T-helper 2 cell treated with Interferon-gamma antibody and Interleukin-4, amounts not matched to agents 100 ng/mL and 5 ng/mL, for 36 hours (primary cell): Measurements from ENCODE around the gene ABLIM1. TPM values are rescaled to one million over a fixed set of nuclear protein-coding genes. Genes with fewer than 3 reads are reported as not detected.
"Not testable (repeated sequence)": the region's sequence is repeated elsewhere in the genome, so short reads cannot be mapped to it uniquely, and the experiment has no call there.

Experiments used
- intact Hi-C: fragments of 100-400 bp; cut with micrococcal nuclease; formaldehyde crosslinking; loops from one replicate; pipeline ENCODE4 v1.15.1; 2023
- total RNA-seq: library from RNA; stranded (reverse); gene quantifications from 2 replicates; pipeline ENCODE4 v1.2.3, GENCODE V29; 2022

The ABLIM1 gene
- 125 and 127 TPM in 2 replicates for total RNA-seq

DNA sequence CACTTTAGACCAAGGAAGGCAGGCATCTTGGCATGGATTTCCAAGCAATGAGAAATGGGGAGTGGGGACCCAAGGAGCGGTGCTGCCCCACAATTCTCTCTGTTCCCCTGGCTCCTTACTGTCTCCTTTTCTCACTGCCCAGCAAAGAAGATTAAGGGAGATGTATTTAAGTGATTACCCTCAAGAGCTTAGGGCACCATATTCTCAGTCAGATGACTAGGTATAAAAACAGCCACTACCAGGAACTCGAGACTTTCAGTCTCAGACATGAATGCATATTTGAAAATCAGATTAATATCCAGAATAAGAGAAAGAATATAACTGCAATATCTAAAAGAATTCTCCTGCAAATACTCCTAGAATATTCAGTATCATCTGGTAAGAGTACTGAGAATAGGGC lies at the start of gene ABLIM1:
Gene ABLIM1 (minus strand): TSS at position 101 of the 400 bp plus-strand sequence. CDS start 75 bp downstream, at position 26.
- intact Hi-C loops = no loop called here

DNA sequence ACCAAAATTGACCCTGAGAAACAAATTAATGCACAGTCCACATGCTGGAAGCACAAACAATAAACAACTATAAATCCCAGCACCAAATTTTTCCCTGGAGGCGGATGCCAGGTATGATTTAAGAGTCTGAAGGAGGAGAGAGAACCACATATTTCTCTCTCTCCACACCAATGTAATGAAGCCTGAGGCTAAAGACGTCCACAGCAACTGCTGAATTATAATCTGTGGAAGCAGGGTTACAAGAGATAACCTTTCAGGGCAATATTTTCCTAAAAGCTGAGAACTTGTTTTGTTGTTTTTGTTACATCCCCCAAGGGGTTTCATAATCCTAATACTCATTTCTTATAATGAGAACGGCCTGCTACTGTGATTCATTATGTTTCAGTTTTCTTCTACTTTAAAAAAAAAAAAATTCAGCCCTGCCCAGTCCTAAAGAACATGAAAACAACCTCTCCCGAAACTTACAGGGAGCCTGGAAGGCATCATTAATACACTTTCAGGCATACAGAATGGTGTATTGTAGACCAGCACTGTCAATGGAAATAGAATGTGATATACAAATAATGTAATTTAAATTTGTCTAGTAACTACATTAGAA lies 48.5 kb upstream of the ABLIM1 start:
- intact Hi-C loops = no loop called here

DNA sequence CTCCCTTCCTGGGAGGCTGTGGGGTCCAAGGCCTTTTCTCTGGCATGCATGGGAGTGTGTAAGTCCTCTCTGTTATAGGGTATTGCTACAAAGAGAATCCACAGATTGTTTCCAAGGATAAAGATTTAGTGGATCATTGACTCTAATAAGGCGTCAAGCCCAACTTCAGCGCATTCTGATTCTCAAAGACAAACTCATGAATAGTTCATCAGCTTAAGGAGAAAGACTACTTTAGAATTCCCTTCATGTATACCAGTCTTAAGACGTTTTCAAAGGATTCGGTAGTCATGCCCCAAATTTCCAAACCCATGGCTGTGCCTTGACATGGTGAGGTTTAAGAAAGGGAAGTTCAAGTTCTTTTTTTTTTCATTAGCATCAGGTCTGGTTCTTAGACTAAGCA lies 46.6 kb upstream of the ABLIM1 start:
- intact Hi-C loops = no loop called here

DNA sequence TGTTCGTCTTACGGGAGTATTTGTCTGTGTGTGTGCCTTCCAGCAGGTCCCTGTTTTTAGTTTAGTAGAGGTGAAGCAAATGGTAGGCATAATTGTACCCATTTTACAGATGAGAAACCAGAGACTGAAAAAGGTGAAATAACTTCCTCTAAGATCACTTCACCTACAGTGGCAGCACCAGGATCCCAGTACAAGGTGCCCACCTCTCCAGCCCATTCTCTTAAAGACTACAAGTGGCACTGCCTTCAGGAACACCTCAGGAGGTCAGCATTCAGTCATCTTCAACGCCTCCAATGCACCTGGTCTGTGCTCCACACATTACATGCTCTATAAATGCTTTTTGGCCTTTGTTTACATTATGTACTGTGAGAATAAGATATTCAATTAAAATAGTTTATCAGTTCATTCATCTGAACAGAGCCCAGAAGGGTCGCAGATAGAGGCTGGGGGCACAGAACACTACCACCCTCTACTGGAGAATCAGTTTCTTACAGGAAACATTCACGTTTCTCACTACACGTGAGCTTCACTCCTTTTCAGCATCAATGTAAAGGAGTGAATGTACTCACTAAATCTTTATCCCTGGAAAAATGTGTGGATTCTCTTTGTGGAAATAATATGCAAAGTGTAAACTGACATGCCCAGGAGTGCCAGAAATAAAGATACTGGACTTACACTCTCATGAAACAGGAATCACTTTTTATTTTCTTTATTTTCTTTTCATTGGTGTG lies 45.5 kb upstream of the ABLIM1 start:
- intact Hi-C loops = loop anchor here (1.0 kb wide), 1 partner anchor 153 kb away; no protein-coding TSS in a partner anchor

DNA sequence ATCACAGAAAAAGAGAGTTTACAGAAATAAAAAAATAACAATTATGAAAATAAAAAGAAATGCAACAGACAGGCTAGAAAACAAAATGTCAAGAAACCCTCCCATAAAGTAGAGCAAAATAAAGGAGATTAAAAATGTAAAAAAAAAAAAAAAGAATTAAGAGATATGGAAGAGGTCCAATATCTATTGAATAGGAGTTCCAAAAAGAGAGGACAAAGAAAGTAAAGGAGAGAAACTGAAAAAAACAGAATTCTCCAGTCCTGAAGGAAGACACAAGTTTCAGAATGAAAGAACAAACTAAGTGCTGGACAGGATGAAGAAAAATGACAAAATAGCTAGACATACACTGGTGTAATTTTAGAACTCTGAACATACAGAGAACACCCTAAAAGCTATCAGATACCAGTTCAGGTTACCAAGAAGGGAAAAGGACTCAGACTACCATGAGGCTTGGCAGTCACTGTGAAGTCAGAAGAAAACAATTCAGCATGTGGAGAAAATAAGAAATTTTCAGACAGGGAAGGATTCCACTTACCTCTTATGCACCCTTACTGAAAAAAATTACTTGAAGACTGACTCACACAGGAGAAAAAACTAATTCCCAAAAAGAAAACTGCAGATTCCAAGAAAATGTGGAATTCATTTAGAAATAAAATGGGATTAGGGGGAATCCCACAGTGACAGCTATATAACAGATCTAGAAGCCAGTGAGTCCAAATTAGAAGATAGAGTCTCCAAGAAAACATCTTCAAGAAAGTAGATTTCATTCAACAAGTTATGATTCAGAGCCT lies 40.4 kb upstream of the ABLIM1 start:
- intact Hi-C loops = no loop called here

DNA sequence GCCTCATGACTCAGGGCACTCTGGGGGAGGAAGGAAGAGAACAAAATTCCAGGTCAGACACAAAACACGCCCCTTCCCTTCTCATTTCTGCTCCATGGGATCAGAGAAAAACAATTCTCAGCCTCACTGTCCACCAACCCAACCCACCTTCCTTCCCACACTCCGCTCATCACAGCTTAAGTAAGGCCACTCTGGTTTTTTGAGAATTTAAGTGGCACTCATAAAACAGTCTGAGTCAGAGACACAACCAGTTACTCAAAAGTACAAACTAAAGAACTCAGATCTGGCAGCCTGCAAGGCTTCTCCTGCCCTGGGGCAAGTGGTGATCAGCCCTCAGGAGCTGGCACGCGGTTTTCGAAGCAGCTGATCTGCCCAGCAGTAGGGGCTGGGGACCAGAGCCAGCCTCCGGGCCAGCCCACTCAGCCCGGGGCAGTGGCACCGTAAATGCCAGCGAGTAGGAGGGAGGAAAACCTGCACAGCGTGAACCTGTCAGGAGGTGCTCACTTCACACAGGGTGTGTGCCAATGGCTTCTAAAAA lies 39.1 kb upstream of the ABLIM1 start:
- intact Hi-C loops = no loop called here

DNA sequence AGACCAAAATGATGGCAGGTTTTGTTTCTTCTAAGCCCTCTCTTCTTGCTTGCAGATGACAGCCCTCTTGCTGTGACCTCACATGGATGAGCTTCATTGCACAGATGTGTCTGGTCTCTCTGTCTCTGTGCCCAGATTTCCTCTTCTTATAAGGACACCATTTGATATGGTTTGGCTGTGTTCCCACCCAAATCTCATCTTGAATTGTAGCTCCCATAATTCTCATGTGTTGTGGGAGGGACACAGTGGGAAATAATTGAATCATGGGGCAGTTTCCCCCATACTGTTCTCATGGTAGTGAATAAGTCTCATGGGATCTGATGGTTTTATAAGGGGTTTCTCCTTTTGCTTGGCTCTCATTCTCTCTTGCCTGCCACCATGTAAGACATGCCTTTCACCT lies 38.2 kb upstream of the ABLIM1 start:
- intact Hi-C loops = not testable (repeated sequence)

DNA sequence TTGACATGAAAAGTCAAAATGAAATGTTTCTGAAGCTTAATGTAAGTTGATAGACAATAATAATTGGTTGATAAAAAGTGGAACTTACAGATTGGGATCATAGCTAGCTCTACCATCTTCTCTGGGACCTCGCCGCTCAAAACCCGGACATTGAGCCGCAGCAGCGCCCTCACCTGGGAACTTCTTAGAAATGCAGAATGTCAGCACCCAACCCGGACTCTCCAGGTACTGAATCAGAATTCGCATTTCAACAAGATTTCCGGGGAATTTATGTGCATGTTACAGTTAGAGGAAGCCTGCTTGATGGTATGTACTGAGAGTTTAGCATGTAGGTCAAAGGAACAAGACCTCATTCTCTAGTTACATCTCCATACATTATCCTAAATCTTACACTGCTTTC lies 36.7 kb upstream of the ABLIM1 start:
- intact Hi-C loops = loop anchor here (1.0 to 2.0 kb wide), 3 partner anchors 144 to 390 kb away; no protein-coding TSS in a partner anchor

DNA sequence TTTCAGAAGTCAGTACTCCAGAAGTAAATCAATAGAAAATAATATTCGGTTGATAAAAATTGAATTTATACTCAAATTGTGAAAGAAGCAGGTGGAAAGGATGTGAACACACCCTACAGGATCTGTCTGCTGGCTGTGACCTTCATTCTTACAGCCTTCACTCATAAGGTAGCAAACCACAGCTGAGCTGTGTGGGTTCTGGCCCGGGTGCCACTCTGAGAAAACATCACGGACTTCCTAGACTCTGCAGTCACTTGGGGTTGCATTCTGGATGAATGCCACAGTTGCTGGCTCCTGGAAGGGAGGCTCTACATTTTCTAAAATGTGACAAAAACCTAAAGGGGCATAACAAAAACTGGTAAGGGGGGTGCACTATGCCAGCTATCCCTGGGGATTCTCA lies 36.0 kb upstream of the ABLIM1 start:
- intact Hi-C loops = loop anchor here (1.0 to 2.0 kb wide), 3 partner anchors 143 to 389 kb away; no protein-coding TSS in a partner anchor

DNA sequence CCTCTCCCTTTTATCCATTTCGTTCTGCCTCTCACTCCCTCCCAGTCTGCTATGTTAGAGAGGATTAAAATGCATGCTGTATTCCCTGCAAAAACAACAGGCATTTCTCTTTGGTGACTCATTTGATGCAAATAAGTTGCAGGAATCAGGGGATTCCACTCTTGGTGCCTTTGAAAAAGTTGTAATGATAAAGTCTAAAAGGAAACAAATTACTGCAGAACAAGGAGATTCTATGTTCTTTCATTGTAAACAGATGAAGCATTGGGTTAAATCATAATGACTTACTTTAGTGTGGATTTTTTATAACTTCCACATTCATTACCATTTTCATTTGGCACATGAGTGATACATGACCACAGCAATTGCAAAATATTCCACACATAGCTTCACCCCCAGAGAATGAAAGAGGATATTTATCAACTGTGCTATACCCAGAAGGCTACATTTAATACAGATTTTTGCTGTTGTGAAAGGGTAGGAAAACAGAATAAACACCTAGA lies 33.4 kb upstream of the ABLIM1 start:
- intact Hi-C loops = no loop called here

DNA sequence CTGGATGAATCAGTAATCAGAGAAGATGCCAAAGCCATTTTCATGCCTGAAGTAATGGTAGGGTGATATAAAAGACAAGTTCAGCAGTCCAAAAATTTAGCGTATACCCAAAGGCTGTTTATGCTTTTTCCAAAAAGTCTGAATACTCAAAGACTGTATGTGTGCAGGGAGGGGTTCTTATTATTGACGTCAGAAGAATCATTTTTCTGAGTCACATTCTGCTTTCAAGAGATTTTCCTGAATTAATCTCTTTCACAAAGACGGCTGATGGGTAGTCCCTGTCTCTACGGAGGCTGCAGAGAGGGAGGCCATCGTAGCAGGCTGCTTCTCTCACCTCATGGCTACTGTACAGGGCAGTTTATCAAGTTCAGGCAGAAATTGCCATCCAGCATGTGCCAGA lies 30.7 kb upstream of the ABLIM1 start:
- intact Hi-C loops = no loop called here

DNA sequence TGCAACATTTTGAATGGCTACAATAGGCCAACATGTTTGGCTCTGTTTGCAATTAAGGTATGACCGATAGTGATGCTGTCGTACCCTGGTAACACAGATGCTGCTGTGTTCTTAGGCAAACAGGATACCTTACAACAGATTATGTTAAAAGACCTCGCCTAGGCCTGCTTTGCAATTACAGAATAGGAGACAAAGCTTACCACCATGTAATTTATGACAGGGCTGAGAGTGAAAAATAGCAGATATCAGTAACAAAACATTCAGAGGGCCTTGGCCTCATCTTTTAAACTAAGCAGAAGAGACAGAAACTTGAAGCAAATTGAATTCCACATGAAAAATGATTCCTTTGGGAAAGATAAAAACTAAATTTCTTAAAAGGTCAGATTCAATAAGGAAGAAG lies 29.4 kb upstream of the ABLIM1 start:
- intact Hi-C loops = no loop called here

DNA sequence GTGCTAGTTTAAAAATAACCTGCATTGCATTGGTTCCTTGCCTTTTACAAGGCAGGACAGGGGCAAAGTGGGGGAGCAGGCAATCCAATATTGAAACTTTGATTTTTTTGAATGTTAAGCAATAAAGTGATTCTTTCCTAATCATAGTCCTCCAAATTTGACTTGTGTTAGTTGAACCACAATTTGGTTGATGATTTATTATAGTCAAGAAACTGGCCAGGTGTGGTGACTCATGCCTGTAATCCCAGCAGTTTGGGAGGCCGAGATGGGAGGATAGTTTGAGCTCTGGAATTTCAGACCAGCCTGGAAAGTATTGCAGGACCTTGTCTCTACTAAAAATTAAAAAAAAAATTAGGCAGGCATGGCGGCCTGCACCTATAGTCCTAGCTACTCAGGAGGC lies 27.9 kb upstream of the ABLIM1 start:
- intact Hi-C loops = no loop called here

DNA sequence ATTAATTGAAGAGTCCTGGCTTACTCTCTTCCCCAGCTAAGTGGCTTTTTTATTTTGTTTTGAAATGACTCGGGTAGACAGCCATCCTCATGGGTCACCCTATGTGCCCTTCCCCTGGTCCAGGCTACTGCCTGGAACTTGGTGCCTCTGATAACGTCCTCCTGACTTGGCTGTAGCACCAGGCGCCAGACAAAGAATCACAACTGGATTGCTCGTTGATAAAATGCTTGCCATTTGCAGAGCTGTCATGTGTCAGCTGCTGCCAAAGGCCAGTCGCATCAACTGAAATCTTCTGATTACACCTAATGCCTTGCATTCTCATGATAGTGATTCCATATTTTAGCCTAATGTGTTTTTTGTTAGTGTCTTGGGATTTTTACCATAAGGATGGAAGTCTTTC lies 27.4 kb upstream of the ABLIM1 start:
- intact Hi-C loops = no loop called here

DNA sequence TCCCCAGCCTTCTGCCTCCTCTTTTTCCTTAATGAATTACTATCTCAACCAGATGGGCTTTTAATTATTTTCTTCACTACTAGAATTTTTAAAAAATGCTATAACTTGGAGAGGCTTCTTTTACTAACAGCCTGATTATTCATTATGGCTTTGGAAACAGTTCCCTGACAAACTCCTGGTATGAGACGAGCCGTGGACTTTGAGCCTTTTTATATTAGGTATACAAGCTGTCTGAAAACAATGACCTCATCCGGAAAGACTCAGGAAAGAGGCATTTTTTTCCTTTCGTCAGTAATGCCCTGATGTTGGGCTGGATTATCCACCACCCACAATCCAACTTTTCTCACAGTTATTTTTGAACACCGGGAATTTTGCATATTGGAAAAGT lies 26.7 kb upstream of the ABLIM1 start:
- intact Hi-C loops = no loop called here

DNA sequence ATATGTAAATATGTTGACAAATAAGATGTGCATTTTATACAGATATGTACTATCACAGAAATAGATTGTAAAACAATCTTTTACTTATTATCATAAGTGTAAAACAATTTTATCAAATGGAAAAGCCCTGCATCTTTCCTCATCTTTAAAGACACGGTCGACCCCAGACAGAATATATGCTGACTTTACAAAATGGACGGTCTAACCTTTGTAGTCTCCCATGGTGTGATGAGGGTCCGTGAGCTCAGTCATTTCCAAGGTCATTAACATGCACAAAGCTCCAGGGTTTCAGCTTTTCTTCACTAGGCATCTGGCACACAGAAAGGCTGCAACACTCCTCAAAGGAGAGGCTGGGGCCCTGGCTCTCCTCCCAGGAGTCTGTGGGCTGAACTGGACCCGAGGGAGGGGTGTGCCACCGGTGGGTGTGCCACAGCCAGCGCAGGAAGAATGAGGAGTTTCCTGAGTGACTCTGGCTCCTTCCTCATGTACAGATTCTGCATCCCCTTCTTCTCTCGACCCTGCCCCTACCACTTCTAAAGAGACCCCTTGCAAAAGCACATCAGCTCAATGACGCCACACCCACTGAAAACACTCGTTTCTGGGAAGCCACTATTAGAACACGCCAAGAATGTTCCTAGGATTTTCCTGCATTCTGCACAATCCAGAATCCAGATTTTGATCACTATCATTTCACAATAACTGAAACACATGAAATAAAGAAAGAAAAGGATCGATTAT lies 26.2 kb upstream of the ABLIM1 start:
- intact Hi-C loops = no loop called here

DNA sequence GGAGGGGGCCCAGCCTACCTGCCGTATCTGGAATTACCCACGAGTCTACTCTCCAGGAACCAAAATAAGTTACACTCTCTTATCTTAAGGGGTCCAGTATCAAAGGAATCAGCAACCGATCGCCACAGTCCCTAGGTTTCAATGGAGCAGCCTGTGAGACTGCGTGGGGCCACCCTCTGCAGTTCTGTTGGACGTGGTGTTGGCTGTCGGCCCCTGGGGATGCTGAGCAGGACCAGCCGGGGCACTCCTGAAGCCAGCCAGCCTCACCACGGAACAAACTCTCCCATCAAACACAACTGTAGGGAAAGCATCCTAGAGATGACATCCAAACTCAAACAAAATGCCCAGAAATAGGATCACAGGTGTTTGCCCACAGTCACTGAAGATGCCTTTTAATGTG lies 25.5 kb upstream of the ABLIM1 start:
- intact Hi-C loops = no loop called here

DNA sequence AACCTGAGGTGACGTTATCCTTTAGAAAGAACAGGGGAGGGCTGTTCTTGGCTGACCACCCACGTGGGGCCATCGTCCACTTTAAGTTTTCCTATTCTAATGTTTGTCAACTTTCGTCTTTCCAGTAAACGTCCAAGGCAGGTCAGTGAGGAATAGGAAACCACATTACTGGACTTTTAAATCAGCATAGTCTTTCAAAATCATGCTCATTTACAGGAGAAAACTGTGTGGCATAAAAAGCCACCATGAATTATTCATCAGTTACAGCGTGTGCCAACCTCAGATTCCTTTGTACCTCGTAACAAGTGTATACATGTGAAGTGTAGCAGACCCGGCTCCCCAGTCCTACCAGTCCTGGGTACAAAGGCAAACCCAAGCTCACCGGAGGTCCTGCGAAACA lies 25.1 kb upstream of the ABLIM1 start:
- intact Hi-C loops = no loop called here

DNA sequence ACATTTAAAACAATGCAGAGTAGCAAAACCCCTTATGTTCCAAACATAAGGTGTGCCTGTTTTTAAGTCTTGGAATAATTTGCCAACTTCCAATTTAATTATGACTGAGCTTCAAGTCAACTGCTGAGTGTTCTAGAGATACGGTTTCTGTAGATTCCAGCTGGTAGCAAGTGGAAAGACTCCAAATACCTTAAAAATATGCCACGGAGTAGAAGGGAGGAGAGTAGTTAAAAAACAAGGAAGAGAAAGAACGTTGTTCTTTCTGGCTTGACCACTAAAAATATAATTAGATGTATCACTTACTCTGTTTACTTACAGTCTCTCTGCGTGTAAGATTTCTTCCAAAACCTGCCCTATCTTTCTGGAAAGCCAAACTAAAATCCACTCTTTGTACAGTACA lies 24.5 kb upstream of the ABLIM1 start:
- intact Hi-C loops = no loop called here

DNA sequence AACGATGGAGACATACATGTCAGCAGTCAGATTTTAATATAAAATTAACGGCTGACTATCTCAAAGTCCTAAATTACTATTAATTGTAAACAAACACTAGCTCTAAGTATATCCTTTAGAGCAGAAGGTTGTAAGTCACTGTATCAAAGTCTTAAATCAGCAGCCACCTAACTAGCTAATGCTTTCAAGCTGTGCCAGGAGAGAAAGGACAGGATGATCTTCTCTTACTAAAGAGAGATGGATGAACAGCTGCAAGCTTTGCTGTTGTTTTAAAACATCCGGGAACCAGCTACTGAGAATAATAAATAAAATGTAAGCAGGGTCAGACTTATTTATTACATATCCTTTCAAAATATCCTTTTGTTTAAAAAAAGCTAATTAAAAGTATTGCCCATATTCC lies 24.0 kb upstream of the ABLIM1 start:
- intact Hi-C loops = no loop called here

DNA sequence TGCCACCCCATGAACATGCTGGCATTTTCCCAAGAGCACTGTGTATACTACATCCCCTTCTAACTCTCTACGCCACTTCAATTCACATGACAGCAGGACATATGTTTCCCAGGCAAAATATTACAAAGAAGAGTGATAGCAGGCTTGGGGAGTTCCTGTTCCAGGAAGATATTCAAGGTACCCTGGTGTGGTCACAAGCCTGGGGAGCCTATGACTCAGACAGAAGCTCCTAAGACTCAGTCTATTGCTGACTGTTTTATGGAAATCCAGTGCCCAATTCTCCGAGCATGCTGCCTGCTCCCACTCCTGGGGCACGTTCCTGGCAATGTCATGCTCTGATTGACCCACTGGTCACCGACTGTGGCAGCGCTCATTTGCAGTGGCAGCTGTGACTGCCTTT lies 23.5 kb upstream of the ABLIM1 start:
- intact Hi-C loops = no loop called here
